ENCODE data around the gene TXNIP. TPM values are rescaled to one million over a fixed set of nuclear protein-coding genes. Genes with fewer than 3 reads are reported as not detected.

TXNIP gene
- polyA plus RNA-seq, 1 of the 3 experiments (the other 2 are of a cell fraction) = 44.6 TPM

DNA sequence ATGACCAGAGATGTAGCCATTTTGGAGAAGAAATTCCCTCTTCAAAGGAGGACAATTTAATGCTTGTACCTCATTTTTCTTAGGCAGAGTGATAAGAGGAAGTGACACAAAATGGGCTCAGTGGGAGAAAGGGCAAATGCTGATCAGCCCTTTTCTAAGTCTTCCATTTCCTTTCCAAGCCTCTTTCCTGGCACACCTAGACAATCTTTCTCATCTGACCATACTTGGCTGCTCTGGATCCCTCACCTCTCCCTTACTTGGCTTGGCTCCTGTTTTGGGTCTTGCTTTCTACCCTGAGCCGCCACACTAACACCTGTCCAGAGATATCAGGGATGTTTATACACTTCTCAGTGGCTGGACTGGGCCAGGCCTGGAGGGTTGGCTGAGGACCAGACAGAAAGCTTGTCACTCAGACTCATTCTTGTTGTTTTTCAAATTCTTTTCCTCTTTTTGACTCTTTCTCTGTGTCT is 13.1 kb downstream of the TXNIP start:
- ChIA-PET POLR2A (no interaction called here), CTCF (interaction anchor here (1.1 to 6.4 kb wide), 3 partner anchors 13 to 91 kb away, joined by 3 to 37 read pairs (median 14); partner anchors contain the start of gene TXNIP)
- no peak for DNase-seq
- peaks cover 28 to 32% of the 10 kb centered on the region in 2 experiments for H3K4me1 ChIP-seq (ENCODE audit: control insufficient read depth in 1 of 2, insufficient read depth in 2 of 2, low read depth in 1 of 2, low read length in 1 of 2)
- no peak overlapping the region for H3K27ac ChIP-seq (ENCODE audit: low read depth in 2 of 2, low read length in 1 of 2)
- H3K36me3 ChIP-seq (replicated peaks in 1 of 2; ENCODE audit: control insufficient read depth in 1 of 2, insufficient read depth in 2 of 2, low read length in 1 of 2) = peaks cover 0 to 1% of the 10 kb centered on the region in 2 experiments
- no peak overlapping the region for H3K4me3 ChIP-seq (ENCODE audit: low read depth in 2 of 2, low read length in 1 of 2)
- H3K79me2 ChIP-seq (ENCODE audit: insufficient read depth) = no peaks in the 10 kb centered on the region
- no peak overlapping the region for H3K4me2 ChIP-seq
- 91% methylated on average over 1 of the region's 1 CpG for WGBS (ENCODE audit: low lambda C conversion rate)
- H4K20me1 ChIP-seq (ENCODE audit: insufficient read depth) = no peaks in the 10 kb centered on the region
- no peaks in the 10 kb centered on the region for H3K9me3 ChIP-seq
- no peaks in the 10 kb centered on the region for H3K9me2 ChIP-seq
- no peak for TF ChIP-seq CHD2 (IDR thresholded peaks at IDR 0.05; ENCODE audit: low read length, partially characterized antibody)
- TF ChIP-seq TEAD4 (IDR thresholded peaks at IDR 0.05; ENCODE audit: borderline replicate concordance, insufficient read depth) = no peak
- TF ChIP-seq MAX (IDR thresholded peaks at IDR 0.05; ENCODE audit: low read depth) = no peak
- no peak for TF ChIP-seq RCOR1 (IDR thresholded peaks at IDR 0.05; ENCODE audit: low read length)
- no peak for TF ChIP-seq FOSL2 (IDR thresholded peaks at IDR 0.05; ENCODE audit: borderline replicate concordance, low read depth)
- no peak for TF ChIP-seq SIN3A (IDR thresholded peaks at IDR 0.05; ENCODE audit: borderline replicate concordance, low read depth, low read length)
- TF ChIP-seq FOXJ3 (CRISPR knock-in tag; IDR thresholded peaks at IDR 0.05) = no peak
- TF ChIP-seq NRF1 (IDR thresholded peaks at IDR 0.05; ENCODE audit: low read depth, low read length) = no peak
- TF ChIP-seq, protein P1, sequence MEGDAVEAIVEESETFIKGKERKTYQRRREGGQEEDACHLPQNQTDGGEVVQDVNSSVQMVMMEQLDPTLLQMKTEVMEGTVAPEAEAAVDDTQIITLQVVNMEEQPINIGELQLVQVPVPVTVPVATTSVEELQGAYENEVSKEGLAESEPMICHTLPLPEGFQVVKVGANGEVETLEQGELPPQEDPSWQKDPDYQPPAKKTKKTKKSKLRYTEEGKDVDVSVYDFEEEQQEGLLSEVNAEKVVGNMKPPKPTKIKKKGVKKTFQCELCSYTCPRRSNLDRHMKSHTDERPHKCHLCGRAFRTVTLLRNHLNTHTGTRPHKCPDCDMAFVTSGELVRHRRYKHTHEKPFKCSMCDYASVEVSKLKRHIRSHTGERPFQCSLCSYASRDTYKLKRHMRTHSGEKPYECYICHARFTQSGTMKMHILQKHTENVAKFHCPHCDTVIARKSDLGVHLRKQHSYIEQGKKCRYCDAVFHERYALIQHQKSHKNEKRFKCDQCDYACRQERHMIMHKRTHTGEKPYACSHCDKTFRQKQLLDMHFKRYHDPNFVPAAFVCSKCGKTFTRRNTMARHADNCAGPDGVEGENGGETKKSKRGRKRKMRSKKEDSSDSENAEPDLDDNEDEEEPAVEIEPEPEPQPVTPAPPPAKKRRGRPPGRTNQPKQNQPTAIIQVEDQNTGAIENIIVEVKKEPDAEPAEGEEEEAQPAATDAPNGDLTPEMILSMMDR (IDR thresholded peaks at IDR 0.05) = no peak
- TF ChIP-seq, protein P2, sequence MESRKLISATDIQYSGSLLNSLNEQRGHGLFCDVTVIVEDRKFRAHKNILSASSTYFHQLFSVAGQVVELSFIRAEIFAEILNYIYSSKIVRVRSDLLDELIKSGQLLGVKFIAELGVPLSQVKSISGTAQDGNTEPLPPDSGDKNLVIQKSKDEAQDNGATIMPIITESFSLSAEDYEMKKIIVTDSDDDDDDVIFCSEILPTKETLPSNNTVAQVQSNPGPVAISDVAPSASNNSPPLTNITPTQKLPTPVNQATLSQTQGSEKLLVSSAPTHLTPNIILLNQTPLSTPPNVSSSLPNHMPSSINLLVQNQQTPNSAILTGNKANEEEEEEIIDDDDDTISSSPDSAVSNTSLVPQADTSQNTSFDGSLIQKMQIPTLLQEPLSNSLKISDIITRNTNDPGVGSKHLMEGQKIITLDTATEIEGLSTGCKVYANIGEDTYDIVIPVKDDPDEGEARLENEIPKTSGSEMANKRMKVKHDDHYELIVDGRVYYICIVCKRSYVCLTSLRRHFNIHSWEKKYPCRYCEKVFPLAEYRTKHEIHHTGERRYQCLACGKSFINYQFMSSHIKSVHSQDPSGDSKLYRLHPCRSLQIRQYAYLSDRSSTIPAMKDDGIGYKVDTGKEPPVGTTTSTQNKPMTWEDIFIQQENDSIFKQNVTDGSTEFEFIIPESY (IDR thresholded peaks at IDR 0.05; ENCODE audit: borderline replicate concordance, low read depth) = no peak
- no peak for TF ChIP-seq TAF1 (IDR thresholded peaks at IDR 0.05; ENCODE audit: borderline replicate concordance, low read depth, low read length)
- no peak for TF ChIP-seq TCF12 (IDR thresholded peaks at IDR 0.05)
- no peak for TF ChIP-seq EP300 (IDR thresholded peaks at IDR 0.05; ENCODE audit: borderline replicate concordance in 1 of 2, low read depth in 1 of 2, low read length in 1 of 2)
- no peak for TF ChIP-seq GATA2 (CRISPR knock-in tag; IDR thresholded peaks at IDR 0.05)
- no peak for TF ChIP-seq RAD21 (IDR thresholded peaks at IDR 0.05; ENCODE audit: low read length)
- TF ChIP-seq JUND (IDR thresholded peaks at IDR 0.05) = no peak
- no peak for TF ChIP-seq RXRA (IDR thresholded peaks at IDR 0.05; ENCODE audit: borderline replicate concordance, low read depth)
- TF ChIP-seq FOXM1 (IDR thresholded peaks at IDR 0.05; ENCODE audit: low read depth) = no peak
- no peak for TF ChIP-seq NFIC (IDR thresholded peaks at IDR 0.05; ENCODE audit: borderline replicate concordance)
- H3F3A ChIP-seq (replicated peaks; ENCODE audit: insufficient read depth) = peaks cover 19% of the 10 kb centered on the region
- H2AFZ ChIP-seq (ENCODE audit: low read depth) = no peak overlapping the region; the same call in 1 of the 2 replicates
- H3K27me3 ChIP-seq (ENCODE audit: insufficient read depth) = no peaks in the 10 kb centered on the region
- no peak overlapping the region for H3K9ac ChIP-seq
